NCI-H460 (cell line): ENCODE measurements around the gene GPR89A. TPM values are rescaled to one million over a fixed set of nuclear protein-coding genes. Genes with fewer than 3 reads are reported as not detected.
"Not testable (repeated sequence)": the region's sequence is repeated elsewhere in the genome, so short reads cannot be mapped to it uniquely, and the experiment has no call there.

Experiments
- DNase-seq: peaks from one replicate; pipeline ENCODE4 v3.0.0-alpha.2; 2016; ENCODE audit warnings: low read depth; ENCODE audit errors: extremely low read depth
- total RNA-seq: library from RNA; depleted of rRNA; stranded (reverse); fragments of >200 nt; shearing (Covaris generic); gene quantifications from 2 replicates; pipeline ENCODE4 v1.2.3, GENCODE V29; 2014; rRNA removed

Gene GPR89A
- total RNA-seq, 1 experiment from 2014 or later = 33.3 TPM

- no peak for DNase-seq
Measured at GRCh38 chr1:145716641-145717345, 109.0 kb downstream of the GPR89A start.

GRCh38 chr1:145717833-145718232 lies 110.0 kb downstream of the GPR89A start:
- DNase-seq = no peak

GRCh38 chr1:145718465-145718864 lies 110.7 kb downstream of the GPR89A start:
- not testable (repeated sequence) for DNase-seq

- no peak for DNase-seq
Measured at GRCh38 chr1:145719230-145720079, 111.7 kb downstream of the GPR89A start, which contains the start of gene CD160. CD160 (plus strand) TSS chr1:145719499; CDS start chr1:145728328, 8,829 bp downstream.

Other genes with a start within 250 kb of the GPR89A start
- gene NBPF20, start 182.4 kb upstream of the GPR89A start, total RNA-seq = 2.5 and 2.8 TPM in 2 replicates
- gene PDZK1, start 99.4 kb downstream of the GPR89A start, total RNA-seq = 0.62 TPM in 1 of 2 replicates, not detected in the other
- gene CD160, start 111.5 kb downstream of the GPR89A start, total RNA-seq = not detected in 2 replicates
- 11.3 and 13.5 TPM in 2 replicates for gene RNF115, start 216.1 kb downstream of the GPR89A start, total RNA-seq
- 44.1 and 45.7 TPM in 2 replicates for gene POLR3C, start 216.2 kb downstream of the GPR89A start, total RNA-seq
- 9.3 and 10.7 TPM in 2 replicates for gene NUDT17, start 237.6 kb downstream of the GPR89A start, total RNA-seq